PC-3 (cell line): Measurements from ENCODE around the gene SCAP. TPM values are rescaled to one million over a fixed set of nuclear protein-coding genes. Genes with fewer than 3 reads are reported as not detected.

Experiments
- ATAC-seq: fragments of 200-7000 bp; cut with Tn5 transposase; 2 replicates; pipeline ENCODE4 v1.9.1; 2020; ENCODE audit warnings: mild to moderate bottlenecking, moderate library complexity
- BruUV-seq: library from RNA; stranded (reverse); fragments of 400-500 nt; replicated peaks from 2 replicates; lab custom pipeline; 2021; lab: Mats Ljungman, UMichigan
- CTCF ChIA-PET: fragments of 300-600 bp; sonication (Branson Sonifier 250); formaldehyde crosslinking; loops from one replicate; lab custom pipeline; 2022; ENCODE audit warnings: antibody characterized with exemption; lab: Charles Lee
- POLR2A ChIA-PET: fragments of 300-600 bp; sonication (Branson Sonifier 250); formaldehyde crosslinking; loops from one replicate; lab custom pipeline; 2022; ENCODE audit warnings: antibody characterized with exemption; ENCODE audit not compliant: unreplicated experiment; lab: Charles Lee
- DNase-seq: peaks from one replicate; pipeline ENCODE4 v3.0.0-alpha.2; 2015
- H2AFZ ChIP-seq: fragments of 300-600 bp; sonication (generic); 2 replicates; pipeline ENCODE4 v1.6.0; 2016; ENCODE audit warnings: antibody characterized with exemption, low read length
- H3F3A ChIP-seq: fragments of 300-600 bp; sonication (generic); one replicate; pipeline ENCODE4 v1.6.0; 2017; ENCODE audit warnings: antibody characterized with exemption, low read length, control low read depth, mild to moderate bottlenecking; ENCODE audit not compliant: unreplicated experiment
- H3K27ac ChIP-seq: fragments of 300-600 bp; sonication (generic); 2 replicates; pipeline ENCODE4 v1.5.1; 2016; ENCODE audit warnings: mild to moderate bottlenecking, low read length
- H3K27me3 ChIP-seq: fragments of 300-600 bp; sonication (generic); 2 replicates; pipeline ENCODE4 v1.6.1; 2016; ENCODE audit warnings: low read length, mixed read lengths
- H3K36me3 ChIP-seq: fragments of 300-600 bp; sonication (generic); 2 replicates; pipeline ENCODE4 v1.6.1; 2016; ENCODE audit warnings: low read depth, mixed run types, low read length, mixed read lengths
- H3K4me1 ChIP-seq: fragments of 300-600 bp; sonication (generic); 2 replicates; pipeline ENCODE4 v1.5.1; 2016; ENCODE audit warnings: low read length; ENCODE audit not compliant: insufficient read depth
- H3K4me2 ChIP-seq: fragments of 300-600 bp; sonication (generic); 2 replicates; pipeline ENCODE4 v1.6.0; 2016; ENCODE audit warnings: low read length
- H3K4me3 ChIP-seq: fragments of 300-600 bp; sonication (generic); 2 replicates; pipeline ENCODE4 v1.5.1; 2016; ENCODE audit warnings: mild to moderate bottlenecking, low read length, mixed read lengths
- H3K79me2 ChIP-seq: fragments of 300-600 bp; sonication (generic); 2 replicates; pipeline ENCODE4 v1.6.1; 2017; ENCODE audit warnings: low read length, mixed read lengths
- H3K9ac ChIP-seq: fragments of 300-600 bp; sonication (generic); 2 replicates; pipeline ENCODE4 v1.6.0; 2016; ENCODE audit warnings: mild to moderate bottlenecking, low read length
- H3K9me2 ChIP-seq: fragments of 300-600 bp; sonication (generic); replicated peaks from 2 replicates; pipeline ENCODE4 v1.6.1; 2016; ENCODE audit warnings: mixed run types, low read length, mixed read lengths
- H3K9me3 ChIP-seq: fragments of 300-600 bp; sonication (generic); 2 replicates; pipeline ENCODE4 v1.6.1; 2016; ENCODE audit warnings: low read length, mixed read lengths
- H4K20me1 ChIP-seq: fragments of 300-600 bp; sonication (generic); 2 replicates; pipeline ENCODE4 v1.6.1; 2016; ENCODE audit warnings: low read length, mixed read lengths
- EZH2 ChIP-seq: fragments of 300-600 bp; sonication (generic); IDR thresholded peaks from one replicate; pipeline ENCODE4 v1.6.1; 2017; ENCODE audit warnings: antibody characterized with exemption, mild to moderate bottlenecking, low read length; ENCODE audit not compliant: unreplicated experiment
- EZH2phosphoT487 ChIP-seq: fragments of 300-600 bp; sonication (generic); IDR thresholded peaks from 2 replicates; pipeline ENCODE4 v1.6.1; 2018; ENCODE audit warnings: mild to moderate bottlenecking, antibody characterized with exemption, low read length, borderline replicate concordance
- intact Hi-C: fragments of 100-400 bp; cut with micrococcal nuclease; formaldehyde crosslinking; loops from 2 replicates; pipeline ENCODE4 v1.9.0; 2023
- total RNA-seq: library from RNA; depleted of rRNA; stranded (reverse); fragments of >200 nt; gene quantifications from 2 replicates; pipeline ENCODE4 v1.2.3, GENCODE V29; 2014
- TF ChIP-seq, protein P1 (sequence below): fragments of 300-600 bp; sonication (generic); conservative IDR thresholded peaks from 2 replicates; pipeline ENCODE4 v1.5.1; 2017; ENCODE audit warnings: antibody characterized with exemption, low read depth, mild to moderate bottlenecking, low read length

SCAP gene
- total RNA-seq, 1 experiment from 2014 or later, result 84.7 TPM

DNA sequence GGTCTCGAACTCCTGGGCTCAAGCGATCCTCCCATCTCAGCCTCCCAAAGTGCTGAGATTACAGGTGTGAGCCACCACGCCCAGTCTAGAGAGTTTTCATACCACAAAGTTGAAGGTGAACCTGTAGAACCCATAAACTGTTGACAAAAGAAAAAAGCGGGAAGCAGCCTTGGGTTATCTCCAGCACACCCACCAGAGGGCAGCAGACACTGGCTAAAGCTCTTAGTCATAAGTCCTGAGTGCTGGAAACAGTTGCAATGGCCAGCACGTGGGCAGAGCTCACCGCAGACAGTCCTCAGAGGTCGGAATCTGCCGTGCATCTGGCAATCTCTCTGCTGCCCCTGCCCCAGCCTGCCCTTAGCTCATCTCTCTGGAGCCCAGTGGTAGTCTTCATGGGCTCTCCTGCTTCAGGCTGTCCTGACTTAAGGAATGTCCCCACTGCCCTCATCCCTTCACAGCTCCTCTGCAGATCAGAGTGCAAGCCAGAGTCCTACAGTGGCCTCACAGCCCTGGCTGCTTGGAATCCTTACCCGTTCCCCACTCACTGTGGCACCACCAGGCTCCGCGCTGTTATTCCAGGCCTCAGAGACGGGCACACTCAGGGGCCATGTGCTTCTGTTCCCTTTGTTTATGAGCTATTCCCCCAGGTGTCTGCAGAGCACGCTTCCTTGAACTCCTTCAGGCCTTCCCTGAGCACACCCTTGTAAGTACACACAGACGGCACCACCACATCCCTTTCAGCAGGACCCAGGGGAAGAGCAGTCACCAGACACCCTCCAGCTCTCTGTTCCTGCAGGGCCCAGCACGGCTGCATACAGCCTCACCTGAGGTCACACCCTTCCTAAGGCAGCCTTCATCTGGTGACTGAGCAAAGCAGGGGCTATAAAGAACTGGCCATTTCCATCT is 46.6 kb upstream of the SCAP start:
- Histone ChIP-seq H3K27me3 (no peaks in the 10 kb centered on the region), H3K27ac (no peak overlapping the region), H2AFZ (peak overlapping the region; percentile 66), H4K20me1 (no peaks in the 10 kb centered on the region), H3F3A (no peaks in the 10 kb centered on the region), H3K36me3 (no peaks in the 10 kb centered on the region), H3K4me1 (no peaks in the 10 kb centered on the region), H3K4me2 (no peak overlapping the region), H3K9me3 (no peaks in the 10 kb centered on the region), H3K79me2 (no peaks in the 10 kb centered on the region), H3K9ac (no peak overlapping the region), H3K4me3 (no peak overlapping the region), H3K9me2 (no peaks in the 10 kb centered on the region)
- CTCF ChIA-PET, result interaction anchor here (0.6 to 1.3 kb wide), 12 partner anchors 56 to 272 kb away, joined by 3 to 10 read pairs (median 4); no protein-coding TSS in a partner anchor
- POLR2A ChIA-PET, result interaction anchor here (0.6 to 0.8 kb wide), 2 partner anchors 36 to 129 kb away, joined by 3 read pairs; no protein-coding TSS in a partner anchor
- intact Hi-C loops, result loop anchor here (1.0 to 2.0 kb wide), 4 partner anchors 95 to 267 kb away; no protein-coding TSS in a partner anchor
- BruUV-seq, result no TSS peak
- DNase-seq (peak; percentile 89), ATAC-seq (peak; percentile 95)
- TF ChIP-seq EZH2phosphoT487 (no peak), EZH2 (no peak)
- TF ChIP-seq, protein P1, sequence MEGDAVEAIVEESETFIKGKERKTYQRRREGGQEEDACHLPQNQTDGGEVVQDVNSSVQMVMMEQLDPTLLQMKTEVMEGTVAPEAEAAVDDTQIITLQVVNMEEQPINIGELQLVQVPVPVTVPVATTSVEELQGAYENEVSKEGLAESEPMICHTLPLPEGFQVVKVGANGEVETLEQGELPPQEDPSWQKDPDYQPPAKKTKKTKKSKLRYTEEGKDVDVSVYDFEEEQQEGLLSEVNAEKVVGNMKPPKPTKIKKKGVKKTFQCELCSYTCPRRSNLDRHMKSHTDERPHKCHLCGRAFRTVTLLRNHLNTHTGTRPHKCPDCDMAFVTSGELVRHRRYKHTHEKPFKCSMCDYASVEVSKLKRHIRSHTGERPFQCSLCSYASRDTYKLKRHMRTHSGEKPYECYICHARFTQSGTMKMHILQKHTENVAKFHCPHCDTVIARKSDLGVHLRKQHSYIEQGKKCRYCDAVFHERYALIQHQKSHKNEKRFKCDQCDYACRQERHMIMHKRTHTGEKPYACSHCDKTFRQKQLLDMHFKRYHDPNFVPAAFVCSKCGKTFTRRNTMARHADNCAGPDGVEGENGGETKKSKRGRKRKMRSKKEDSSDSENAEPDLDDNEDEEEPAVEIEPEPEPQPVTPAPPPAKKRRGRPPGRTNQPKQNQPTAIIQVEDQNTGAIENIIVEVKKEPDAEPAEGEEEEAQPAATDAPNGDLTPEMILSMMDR, result peak; percentile 80

DNA sequence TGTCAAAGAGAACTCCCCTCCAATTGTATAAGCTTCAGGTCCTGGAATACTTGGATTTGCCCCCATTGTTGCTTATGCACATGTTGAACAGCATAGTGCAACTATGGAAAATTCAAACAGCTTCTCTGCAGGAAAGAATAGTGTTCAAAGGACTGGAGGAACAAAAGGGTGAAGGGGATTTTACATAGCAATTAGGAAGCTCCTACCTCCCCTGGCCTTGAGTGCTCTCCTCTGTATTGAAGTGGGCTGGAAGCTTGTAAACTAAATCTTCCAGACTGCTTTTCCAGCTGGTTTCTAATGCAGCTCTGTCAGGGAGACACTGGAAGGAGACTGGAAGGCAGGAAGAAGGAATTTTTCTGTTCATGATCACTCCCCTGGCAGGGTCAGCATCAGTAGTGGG is 45.0 kb upstream of the SCAP start:
- no peaks in the 10 kb centered on the region for H3K36me3 ChIP-seq
- TF ChIP-seq, protein P1, result no peak
- TF ChIP-seq EZH2 (no peak), EZH2phosphoT487 (no peak)
- BruUV-seq, result no TSS peak
- no peaks in the 10 kb centered on the region for H3K9me3 ChIP-seq
- no peaks in the 10 kb centered on the region for H3K9me2 ChIP-seq
- intact Hi-C loops, result no loop called here
- ChIA-PET CTCF (interaction anchor here (0.6 kb wide), 1 partner anchor 268 kb away, joined by 4 read pairs; no protein-coding TSS in a partner anchor), POLR2A (no interaction called here)
- no peak overlapping the region for H3K4me3 ChIP-seq
- H2AFZ ChIP-seq, result no peak overlapping the region
- no peak overlapping the region for H3K4me2 ChIP-seq
- no peak overlapping the region for H3K27ac ChIP-seq
- H3K79me2 ChIP-seq, result no peaks in the 10 kb centered on the region
- DNase-seq (no peak), ATAC-seq (no peak)
- H3K27me3 ChIP-seq, result no peaks in the 10 kb centered on the region
- no peak overlapping the region for H3K9ac ChIP-seq
- H3F3A ChIP-seq, result no peaks in the 10 kb centered on the region
- no peaks in the 10 kb centered on the region for H3K4me1 ChIP-seq
- H4K20me1 ChIP-seq, result no peaks in the 10 kb centered on the region
